Activated CD8-positive, alpha-beta memory T cell treated with anti-CD3 and anti-CD28 coated beads for 4 hours (primary cell): ENCODE data around the gene LITAF.
"Not testable (repeated sequence)": the region's sequence is repeated elsewhere in the genome, so short reads cannot be mapped to it uniquely, and the experiment has no call there.

Experiments
- DNase-seq, 2 donors: peaks; one replicate each; pipeline ENCODE4 v3.0.0-alpha.2; 2020; ENCODE audit warnings: low read depth in 2 of 2

Gene LITAF

DNA sequence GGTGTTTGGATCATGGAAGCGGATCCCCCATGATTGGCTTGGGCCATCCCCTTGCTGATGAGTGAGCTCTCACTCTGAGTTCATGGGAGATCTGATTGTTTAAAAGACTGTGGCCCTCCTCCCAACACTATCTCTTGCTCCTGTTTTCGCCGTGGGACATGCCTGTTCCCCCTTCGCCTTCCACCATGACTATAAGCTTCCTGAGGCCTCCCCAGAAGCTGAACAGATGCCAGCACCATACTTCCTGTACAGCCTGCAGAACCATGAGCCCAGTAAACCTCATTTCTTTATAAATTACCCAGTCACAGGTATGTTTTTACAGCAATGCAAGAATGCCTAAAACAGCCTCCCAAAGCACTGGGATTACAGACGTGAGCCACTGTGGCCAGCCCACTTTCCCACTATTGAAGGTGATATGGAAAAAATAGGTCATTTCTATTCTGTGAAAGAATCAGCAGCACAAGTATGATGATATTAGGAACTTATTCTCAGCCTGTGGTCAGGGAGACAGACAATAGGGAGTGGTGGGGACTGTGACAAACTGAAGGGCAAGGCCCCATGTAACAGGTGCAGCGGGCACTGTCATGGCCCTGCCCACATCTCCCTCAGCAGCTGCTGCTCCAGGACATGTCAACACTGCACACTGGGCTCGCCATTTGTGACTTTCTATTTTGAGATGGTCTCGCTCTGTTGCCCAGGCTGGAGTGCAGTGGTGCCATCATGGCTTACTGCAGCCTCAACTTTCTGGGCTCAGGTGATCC, 33.7 kb upstream of the LITAF start:
- DNase-seq = no peak

DNA sequence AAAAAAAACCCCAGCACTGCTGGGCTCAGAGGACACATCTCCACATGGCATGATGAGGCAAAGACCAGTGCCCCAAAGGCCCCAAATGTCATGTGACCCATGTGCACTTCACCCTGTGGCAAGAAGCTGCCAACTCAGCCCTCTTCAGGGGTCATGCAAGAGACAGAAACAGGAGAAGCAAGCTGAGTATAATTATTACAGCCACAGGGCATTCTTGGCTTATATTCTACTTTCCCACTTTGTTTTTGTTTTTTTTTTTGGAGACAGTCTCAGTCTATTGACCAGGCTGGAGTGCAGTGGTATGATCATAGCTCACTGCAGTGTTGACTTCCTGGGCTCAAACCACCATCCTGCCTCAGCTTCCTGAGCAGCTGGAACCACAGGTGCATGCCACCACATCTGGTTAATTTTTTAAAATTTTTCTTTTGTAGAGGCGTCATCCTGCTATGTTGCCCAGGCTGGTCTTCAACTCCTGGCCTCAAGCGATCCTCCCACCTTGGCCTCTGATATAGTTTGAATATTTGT, 32.7 kb upstream of the LITAF start:
- DNase-seq = no peak

DNA sequence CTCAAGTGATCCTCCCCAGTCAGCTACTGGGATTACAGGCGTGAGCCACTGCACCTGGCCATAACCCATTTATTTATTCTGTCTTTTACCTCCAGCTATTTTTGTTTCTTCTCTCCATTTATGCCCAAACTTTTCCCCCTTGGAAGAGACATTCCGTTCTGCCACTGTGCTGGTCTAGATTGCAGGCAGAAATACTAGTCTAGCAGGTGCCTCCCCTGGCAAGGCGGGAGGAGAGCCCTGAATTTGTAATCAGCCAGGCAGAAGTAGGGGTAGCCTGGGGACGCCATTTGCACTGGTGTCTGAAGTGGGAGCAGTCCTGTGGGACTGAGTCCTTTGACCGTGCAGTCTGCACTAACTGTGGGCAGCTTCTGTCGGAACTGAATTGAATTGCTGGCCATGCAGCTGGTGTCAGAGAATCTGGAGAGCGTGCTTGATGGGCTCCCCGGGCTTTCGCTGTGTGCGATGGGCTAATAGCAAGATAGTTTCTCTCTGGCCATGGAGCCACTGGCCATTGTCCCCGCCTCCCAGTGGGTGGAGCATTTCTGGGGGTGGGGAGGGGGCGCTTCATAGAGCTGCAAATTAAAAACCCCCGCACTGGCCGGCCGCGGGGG, 31.5 kb upstream of the LITAF start:
- no peak for DNase-seq

DNA sequence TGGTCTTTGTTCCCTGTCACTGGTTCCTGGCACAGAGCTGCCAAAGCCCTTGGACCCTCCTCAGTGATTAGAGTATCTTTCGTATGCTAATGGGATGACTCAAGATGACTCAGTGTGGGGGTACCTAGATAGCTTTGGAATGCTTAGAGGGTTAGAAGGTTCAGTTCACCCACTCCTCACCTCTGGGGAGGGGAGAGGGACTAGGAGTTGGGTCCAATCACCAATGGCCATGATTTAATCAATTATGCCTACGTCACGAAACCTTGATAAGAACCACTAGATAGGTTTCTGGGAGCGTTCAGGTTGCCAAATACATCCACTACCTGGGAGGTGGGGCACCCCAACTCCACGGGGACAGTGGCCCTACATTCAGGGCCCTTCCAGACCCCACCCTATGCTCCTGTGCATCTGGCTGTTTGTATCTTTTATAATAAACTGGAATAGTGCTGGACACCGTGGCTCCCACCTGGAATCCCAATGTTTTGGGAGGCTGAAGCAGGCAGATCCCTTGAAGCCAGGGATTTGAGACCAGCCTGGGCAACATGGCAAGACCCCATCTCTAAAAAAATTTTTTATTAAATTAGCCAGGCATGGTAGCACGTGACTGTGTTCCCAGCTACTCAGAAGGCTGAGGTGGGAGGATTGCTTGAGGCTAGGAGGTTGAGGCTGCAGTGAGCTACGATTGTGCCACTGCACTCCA, 29.2 kb upstream of the LITAF start:
- no peak for DNase-seq

DNA sequence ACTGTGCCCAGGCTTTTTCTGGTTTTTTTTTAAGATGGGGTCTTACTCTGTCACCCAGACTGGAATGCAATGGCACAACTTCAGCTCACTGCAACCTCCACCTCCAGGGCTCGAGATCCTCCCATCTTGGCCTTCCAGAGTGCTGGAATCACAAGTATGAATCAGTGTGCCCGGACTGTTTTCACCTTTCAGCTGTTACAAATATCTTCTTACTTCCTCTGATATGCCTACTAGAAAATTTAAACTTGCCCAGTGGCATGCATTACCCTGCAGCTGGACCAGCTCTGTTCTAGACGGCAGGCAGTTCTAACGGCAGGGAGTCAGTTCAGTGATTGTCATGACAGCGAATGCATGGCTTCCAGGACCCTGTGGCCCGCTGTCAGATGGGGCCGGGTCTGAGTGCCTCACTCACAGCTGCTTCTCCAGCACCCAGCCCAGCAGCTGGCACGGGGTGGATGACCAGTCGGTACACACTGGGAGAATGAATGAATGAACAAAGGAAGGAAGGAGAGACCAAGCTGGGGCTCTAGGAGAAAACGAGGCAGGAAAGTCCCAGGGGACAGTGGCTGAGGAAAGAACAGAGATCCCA, 28.0 kb upstream of the LITAF start:
- DNase-seq = no peak

DNA sequence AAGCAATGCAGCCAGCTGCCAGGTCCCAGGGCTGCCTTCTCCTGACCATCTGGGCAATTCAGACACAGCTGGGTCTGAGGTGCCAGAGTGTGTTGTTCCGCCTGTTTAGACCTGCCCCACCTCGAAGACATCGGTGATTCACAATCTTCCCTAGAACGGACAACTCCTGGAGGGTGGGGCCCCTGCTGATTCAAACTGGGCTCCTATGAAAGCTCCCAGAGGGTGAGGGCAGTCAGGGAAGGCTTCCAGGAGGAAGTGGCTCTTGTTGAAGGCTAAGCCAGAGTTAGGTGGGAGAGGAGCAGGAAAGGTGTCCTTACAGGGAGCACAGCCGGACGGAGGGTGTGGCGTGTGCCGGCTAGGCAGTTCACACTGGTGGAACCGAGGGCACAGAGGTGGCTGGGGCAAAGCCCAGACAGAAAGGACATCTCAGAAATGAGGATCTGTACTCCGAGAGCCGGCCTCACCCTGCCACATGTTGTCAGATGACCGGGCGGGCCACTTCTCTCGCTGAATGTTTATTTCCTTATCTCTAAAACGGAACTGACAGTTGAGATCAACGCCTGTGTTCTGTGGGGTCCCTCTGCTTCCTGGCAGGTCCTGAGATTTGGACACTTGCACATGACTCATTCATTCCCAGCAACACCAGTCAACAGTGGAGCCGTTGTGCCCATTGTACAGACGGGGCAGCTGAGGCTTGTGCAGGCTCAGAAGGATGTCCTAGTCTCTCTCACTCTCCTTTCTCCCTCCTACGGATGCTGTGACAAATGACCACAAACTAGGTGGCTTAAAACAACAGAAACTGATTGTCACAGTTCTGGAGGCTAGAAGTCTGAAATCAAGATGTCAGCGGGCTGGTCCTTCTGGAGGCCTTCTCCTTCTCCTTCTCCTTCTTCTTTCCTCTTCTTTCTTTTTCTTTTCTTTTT, 26.9 kb upstream of the LITAF start:
- no peak for DNase-seq

DNA sequence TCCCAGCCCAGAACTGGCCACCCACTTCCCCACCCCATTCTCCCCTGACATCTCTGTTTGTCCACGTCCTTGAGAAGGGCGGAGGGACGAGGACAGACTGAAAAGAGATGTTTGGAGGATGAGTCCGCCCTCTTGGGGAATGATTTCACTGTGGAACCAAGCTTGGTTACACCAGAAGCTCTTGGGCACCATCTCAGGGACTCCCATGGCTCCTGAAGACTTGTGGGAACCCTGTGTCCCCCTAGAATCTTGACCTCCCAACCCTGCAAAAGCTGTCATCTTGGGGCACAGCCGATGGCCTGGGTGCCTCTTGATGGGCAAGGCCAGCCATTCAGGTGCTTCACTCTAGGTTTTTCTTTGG, 25.9 kb upstream of the LITAF start:
- no peak for DNase-seq

DNA sequence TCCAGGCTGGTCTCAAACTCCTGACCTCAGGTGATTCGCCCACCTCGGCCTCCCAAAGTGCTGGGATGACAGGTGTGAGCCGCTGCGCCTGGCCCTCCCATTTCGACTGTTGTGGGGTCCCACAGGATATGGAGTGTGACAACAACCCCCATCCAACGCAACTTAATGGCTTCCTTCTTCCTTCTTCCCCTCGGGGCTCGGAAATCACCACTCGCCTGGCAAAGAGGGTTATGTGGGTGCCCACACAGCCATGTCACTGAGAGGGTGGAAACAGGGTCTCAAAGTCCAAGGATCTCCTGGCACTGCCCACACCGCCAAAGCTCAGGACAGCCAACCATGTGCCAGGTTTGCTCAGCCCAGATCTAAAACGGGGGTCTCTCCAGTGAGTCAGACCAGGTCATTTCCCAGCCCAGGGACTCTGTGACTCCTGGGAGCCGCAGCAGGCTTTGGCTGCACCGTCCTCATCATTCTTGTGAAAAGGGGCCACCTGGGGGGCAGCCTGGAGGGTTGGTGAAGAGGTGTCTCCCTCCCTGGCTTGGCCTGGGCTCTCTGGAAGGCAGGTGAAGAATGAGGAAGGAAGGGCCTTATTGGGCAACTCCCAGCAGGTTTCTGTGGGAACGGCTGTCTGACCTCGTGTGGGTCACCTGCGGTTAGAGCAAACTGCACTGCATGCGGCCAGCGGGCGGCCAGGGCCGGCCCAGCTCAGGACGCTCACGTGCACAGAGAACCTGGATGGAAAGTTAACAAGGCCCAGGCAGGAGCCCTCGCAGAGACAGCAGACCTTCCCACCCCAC, 25.3 kb upstream of the LITAF start:
- DNase-seq = no peak

DNA sequence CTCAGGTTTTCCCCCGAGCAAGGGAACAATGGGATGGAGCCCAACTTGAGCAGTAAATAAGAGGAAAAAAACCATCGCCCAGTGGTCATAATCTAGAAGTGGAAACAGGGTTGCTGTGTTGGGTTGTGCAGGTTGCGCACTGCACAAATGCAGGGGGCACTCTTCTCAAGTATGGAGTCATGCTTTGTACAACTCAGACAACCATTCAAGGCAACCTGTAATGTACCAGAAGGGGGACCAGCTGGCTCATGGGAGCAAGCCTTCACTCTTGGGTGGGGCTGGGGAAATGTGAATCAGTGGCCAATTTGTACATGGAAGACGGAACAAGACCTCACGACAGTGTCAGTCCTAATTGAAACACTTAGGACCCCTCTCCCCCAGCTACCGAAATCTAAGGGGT, 23.9 kb upstream of the LITAF start:
- DNase-seq = no peak

DNA sequence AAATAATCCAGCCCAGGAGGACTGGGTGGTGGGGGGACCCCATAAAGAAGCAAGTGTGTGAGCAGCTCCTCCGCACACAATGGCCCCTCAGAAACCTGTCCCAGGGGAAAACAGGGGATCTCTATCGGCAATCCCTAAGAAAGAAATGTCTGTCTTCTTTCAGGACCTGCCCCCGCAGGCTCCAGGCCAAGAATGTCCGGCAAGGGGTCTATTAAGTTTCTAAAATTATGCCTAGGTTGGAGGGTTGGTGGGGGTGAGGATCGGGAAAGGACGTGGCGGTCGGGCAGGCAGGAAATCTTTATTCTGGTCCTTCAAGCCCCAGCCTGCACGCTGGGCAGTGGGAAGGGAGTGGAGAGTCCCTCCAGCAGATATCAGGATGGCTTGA, 23.4 kb upstream of the LITAF start:
- DNase-seq = no peak

DNA sequence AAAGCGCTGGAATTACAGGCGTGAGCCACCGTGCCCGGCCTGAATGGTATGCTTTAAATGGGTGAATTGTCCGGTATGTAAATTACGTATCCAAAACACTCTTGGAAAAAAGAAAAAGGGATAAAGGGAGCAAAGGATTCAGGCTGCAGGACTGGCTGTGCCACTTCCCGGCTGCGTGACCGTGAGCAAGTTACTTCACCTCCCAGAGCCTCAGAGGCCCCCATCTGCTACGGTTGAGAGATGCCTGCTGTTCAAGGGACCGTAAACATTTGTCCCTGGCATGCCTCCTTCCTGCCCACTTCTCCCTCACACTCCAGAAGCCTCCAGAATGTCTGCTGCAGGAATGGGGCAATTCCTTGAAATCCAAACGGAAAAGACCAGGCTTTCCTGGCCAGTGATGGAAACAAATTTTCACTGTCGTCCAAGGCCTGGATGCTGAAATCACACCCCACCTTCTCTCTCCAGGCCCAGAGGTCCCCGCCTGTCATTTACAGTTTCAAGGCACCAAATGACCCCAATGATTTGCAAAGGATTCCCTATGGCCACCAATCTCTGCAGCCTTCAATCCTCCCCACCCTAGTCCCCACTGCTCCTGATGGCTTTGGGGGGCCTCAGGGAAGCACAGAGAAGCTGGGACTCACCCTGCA, 22.9 kb upstream of the LITAF start:
- DNase-seq = no peak

DNA sequence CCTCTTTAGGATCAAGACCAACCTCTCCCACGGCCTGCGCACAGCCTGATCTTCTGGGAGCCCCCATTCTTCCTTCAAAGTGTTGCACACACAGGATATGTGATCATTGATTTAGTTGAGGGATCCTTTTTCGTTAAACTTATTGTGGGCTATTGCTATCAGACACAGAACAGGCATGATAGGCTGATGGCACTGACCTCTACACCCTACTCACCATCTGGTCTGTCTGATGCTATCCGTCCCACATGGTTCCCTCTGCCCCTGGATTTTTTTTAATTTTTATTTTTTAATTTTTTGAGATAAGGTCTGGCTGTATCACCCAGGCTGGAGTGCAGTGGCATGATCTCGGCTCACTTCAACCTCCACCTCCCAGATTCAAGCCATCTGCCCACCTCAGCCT, 19.2 kb upstream of the LITAF start:
- DNase-seq = no peak

DNA sequence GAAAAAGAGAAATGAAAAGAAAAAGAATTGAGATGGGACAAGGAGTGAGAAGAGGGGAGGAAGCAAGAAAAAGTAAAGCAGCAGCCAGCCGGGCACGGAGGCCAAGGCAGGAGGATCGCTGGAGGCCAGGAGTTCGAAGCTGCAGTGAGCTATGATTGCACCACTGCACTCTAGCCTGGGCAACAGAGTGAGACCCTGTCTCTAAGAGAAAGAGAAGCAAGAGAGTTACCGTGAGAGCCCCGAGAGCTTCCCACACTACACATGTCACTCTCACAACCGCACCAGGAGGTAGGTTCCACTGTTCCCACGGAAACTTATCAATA, 18.8 kb upstream of the LITAF start:
- DNase-seq = no peak

DNA sequence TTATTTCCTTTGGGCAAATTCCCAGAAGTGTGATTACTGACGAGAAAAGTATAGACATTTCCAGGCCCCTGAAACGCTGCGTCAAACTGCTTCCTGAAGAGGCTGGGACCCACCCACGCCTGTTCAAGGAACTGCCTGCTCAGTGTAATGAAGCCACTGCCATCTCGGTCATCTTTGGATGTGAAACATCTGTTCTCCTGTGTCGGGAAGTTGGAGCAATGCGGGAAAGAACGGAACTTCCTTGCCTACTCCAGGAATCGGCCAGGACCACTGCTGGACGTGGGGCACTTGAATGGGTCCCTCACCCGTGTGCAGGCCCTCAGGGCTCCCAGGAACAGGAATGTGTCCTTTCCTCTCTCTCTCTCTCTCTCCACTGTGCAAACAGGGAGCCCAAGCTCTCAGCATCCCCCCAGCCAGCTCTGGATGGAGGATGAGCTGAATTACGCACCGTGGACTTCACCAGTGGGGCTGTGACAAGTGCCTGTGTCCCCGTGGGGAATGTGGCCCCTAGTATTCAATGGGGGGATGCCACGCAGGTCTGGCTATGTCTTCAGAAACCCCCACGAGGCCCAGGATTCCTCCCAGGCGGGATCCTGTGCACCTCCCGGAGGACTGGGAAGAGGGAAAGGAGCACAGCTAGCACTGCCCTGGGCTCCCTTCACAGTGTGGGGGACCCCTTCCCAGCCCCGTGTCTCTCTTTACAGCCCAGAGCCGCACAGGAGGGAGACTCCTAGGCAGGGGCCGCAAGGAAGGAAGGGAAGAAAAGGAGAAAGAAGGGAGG, 18.3 kb upstream of the LITAF start:
- no peak for DNase-seq

DNA sequence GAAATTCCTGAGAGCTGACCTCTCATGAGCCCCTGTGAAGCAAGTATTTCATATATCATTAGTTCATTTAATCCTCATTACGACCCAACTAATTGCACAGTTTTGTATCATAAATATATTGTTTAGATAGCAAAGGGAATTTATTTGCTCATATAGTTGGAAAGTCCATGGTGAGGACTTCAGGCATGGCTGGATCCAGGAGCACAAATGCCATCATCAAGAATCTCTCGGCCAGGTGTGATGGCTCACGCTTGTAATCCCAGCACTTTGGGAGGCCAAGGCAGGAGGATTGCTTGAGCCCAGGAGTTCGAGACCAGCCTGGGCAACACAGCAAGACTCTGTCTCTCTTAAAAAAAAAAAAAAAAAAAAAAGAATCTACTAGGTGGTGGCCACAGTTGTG, 17.6 kb upstream of the LITAF start:
- DNase-seq = not testable (repeated sequence)

DNA sequence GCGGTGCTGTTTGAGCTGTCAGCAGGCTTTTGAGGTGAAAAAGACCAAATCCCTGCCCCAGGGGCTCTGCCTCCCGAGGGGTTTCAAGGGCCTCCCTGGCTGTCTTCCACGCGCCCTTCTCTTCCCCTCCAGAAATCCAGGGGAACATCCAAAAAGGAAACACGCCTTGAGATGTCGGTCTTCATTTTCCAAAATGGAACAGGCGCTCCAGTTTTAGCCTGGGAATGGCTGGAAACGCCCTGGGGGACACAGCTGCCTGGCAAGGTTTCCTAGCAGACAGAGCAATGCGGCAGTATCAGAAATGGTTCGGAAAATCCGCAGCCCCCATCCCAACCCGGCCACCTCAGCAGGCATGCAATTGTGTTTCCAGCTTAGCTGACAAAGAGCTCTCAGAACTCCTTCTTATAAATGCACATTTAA, 16.6 kb upstream of the LITAF start:
- DNase-seq = no peak

DNA sequence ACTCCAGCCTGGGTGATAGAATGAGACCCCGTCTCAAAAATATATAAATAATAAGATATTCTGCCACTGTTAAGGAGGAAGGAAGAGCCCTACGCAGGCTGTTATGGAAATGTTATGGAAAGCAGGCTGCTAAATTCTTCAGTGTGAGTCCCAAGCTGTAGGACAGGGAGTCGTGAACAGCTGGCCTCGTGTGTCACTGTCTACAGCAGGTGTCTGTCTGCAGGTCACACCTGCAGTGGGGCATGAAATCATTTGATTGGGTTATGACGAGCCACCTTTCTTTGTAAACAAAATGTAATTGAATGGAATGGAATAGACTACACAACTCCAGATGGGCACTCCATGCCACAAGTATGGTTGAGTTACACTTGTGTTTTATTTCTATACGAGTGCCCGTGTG, 15.6 kb upstream of the LITAF start:
- no peak for DNase-seq

DNA sequence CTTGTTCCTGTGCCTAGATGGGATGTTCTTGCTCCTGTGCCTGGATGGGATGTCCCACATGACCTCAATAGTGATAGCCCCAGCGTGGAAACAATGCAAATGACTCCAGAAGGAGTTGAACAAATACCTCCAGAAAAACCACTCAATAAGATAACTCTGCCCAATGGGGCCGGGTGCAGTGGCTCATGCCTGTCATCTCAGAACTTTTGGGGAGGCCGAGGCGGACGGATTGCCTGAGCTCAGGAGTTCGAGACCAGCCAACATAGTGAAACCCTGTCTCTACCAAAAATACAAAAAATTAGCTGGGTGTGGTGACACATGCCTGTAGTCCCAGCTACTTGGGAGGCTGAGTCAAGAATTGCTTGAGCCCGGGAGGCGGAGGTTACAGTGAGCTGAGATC, 15.2 kb upstream of the LITAF start:
- no peak for DNase-seq

DNA sequence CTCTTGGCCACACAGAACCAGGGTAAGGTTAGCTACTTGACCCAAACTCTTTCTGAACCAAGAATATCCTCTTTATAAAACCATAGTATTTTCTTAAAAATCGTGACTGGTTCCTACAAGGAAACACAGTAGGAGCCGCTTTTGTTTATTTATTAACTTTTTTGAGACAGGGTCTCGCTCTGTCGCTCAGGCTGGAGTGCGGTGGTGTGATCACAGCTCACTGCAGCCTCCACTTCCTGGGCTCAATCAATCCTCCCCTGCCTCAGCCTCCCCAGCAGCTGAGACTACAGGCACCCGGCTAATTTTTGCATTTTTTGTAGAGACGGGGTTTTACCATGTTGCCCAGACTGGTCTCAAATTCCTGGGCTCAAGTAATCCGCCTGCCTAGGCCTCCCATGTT, 14.7 kb upstream of the LITAF start:
- no peak for DNase-seq

DNA sequence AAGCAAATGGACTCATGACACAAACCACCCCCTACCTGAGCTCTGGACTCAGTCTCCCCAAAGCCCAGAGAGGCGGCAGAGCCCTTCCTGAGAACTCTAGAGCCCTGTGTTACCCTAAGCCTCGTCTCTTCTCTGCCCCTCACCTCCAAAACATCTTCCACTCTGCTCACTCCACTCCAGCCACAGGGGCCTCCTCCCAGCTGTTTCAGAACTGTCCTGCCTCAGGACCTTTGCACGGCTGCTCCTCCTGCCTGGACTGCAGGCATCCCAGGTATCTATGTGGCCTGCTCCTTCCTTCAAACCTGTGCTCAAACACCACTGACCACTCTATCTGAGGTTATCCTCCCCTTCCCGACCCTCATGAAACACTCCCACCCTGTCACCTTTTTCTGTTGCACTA, 12.9 kb upstream of the LITAF start:
- DNase-seq = no peak
